Endothelial cell of umbilical vein (primary cell): ENCODE measurements around the gene DCDC1. TPM values are rescaled to one million over a fixed set of nuclear protein-coding genes. Genes with fewer than 3 reads are reported as not detected.

Experiments
- BruUV-seq: library from RNA; stranded (reverse); fragments of 400-500 nt; replicated peaks from 2 replicates; lab custom pipeline; 2021; lab: Mats Ljungman, UMichigan
- CTCF ChIA-PET: fragments of 300-600, 350-600 bp; sonication (Branson Sonifier 250); formaldehyde crosslinking; loops from one replicate; lab custom pipeline; 2021; ENCODE audit warnings: antibody characterized with exemption, inconsistent platforms; lab: Charles Lee
- POLR2A ChIA-PET: fragments of 300-600, 350-600 bp; sonication (Branson Sonifier 250); formaldehyde crosslinking; loops from one replicate; lab custom pipeline; 2021; ENCODE audit warnings: antibody characterized with exemption, inconsistent platforms; lab: Charles Lee
- DNase-seq: peaks from one replicate; pipeline ENCODE4 v3.0.0-alpha.2; 2011; ENCODE audit warnings: low read depth, low spot score
- FAIRE-seq: peaks from 2 replicates; lab custom pipeline; 2011; peaks lifted over from hg19 to GRCh38; lab: Jason Lieb, UNC
- H2AFZ ChIP-seq: 2 replicates; pipeline ENCODE4 v1.6.0; 2012; ENCODE audit warnings: low read depth, low read length, control low read depth, inconsistent platforms
- H3K27ac ChIP-seq: 2 replicates; pipeline ENCODE4 v1.5.1; 2011; ENCODE audit warnings: low read depth, mild to moderate bottlenecking, control low read depth, low read length, moderate library complexity; ENCODE audit not compliant: insufficient read depth
- H3K27me3 ChIP-seq, 2 experiments: 2 replicates each; pipeline versions ENCODE4 v1.6.0 to v1.6.1; 2011; ENCODE audit warnings: low read length in 2 of 2, mixed read lengths in 1 of 2; ENCODE audit not compliant: control insufficient read depth in 2 of 2, insufficient read depth in 2 of 2
- H3K36me3 ChIP-seq, 2 experiments: 2 replicates in 1 of 2; 3 replicates in 1 of 2; pipeline ENCODE4 v1.5.1; 2011; ENCODE audit warnings: low read length in 2 of 2, mild to moderate bottlenecking in 1 of 2, moderate library complexity in 1 of 2; ENCODE audit not compliant: control insufficient read depth in 2 of 2, insufficient read depth in 2 of 2; ENCODE audit errors: extremely low read depth in 1 of 2
- H3K4me1 ChIP-seq: 3 replicates; pipeline ENCODE4 v1.5.1; 2011; ENCODE audit warnings: mild to moderate bottlenecking, low read length; ENCODE audit not compliant: control insufficient read depth, insufficient read depth; ENCODE audit errors: extremely low read depth
- H3K4me2 ChIP-seq: 2 replicates; pipeline ENCODE4 v1.6.1; 2011; ENCODE audit warnings: low read length, control low read depth, mixed read lengths; ENCODE audit not compliant: insufficient read depth
- H3K4me3 ChIP-seq, 3 experiments: fragments of 200-600 bp in 1 of 3; sonication (generic), shearing (Covaris generic) in 1 of 3; replicated peaks in 1 of 3; 2 replicates each; pipeline ENCODE4 v1.5.1; 2011 to 2016; ENCODE audit warnings: control low read depth in 3 of 3, low read length in 3 of 3, mild to moderate bottlenecking in 2 of 3, inconsistent platforms in 1 of 3, low read depth in 1 of 3, moderate library complexity in 1 of 3; ENCODE audit not compliant: insufficient read depth in 1 of 3
- H3K79me2 ChIP-seq: 2 replicates; pipeline ENCODE4 v1.6.0; 2012; ENCODE audit warnings: low read length, inconsistent platforms; ENCODE audit not compliant: control insufficient read depth, insufficient read depth
- H3K9ac ChIP-seq: replicated peaks from 2 replicates; pipeline ENCODE3; 2011; ENCODE audit warnings: low read length, control low read depth; ENCODE audit not compliant: insufficient read depth; ENCODE audit errors: extremely low read depth
- H3K9me1 ChIP-seq: replicated peaks from 3 replicates; pipeline ENCODE4 v1.6.0; 2011; ENCODE audit warnings: mild to moderate bottlenecking, low read length; ENCODE audit not compliant: control insufficient read depth, insufficient read depth; ENCODE audit errors: extremely low read depth
- H3K9me3 ChIP-seq: replicated peaks from 2 replicates; pipeline ENCODE4 v1.5.1; 2012; ENCODE audit warnings: low read length, inconsistent platforms; ENCODE audit not compliant: control insufficient read depth, insufficient read depth
- H4K20me1 ChIP-seq: replicated peaks from 2 replicates; pipeline ENCODE3; 2011; ENCODE audit warnings: mild to moderate bottlenecking, low read length; ENCODE audit not compliant: control insufficient read depth, insufficient read depth; ENCODE audit errors: extremely low read depth
- EZH2 ChIP-seq: IDR thresholded peaks from 2 replicates; pipeline ENCODE4 v1.6.1; 2012; ENCODE audit warnings: borderline replicate concordance, low read depth, mild to moderate bottlenecking, moderate library complexity, low read length, inconsistent platforms; ENCODE audit not compliant: severe bottlenecking
- GATA2 ChIP-seq: IDR thresholded peaks from 2 replicates; pipeline ENCODE4 v1.7.0; 2011; ENCODE audit warnings: low read depth, mild to moderate bottlenecking, moderate library complexity, mixed read lengths, low read length; ENCODE audit not compliant: insufficient read length, insufficient read depth
- JUN ChIP-seq: IDR thresholded peaks from 2 replicates; pipeline ENCODE4 v1.6.1; 2011; ENCODE audit warnings: borderline replicate concordance, low read depth; ENCODE audit not compliant: insufficient read length, insufficient read depth
- POLR2AphosphoS5 ChIP-seq: IDR thresholded peaks from 2 replicates; pipeline ENCODE4 v1.6.1; 2012; ENCODE audit warnings: low read depth, mild to moderate bottlenecking, control low read depth, low read length, moderate library complexity; ENCODE audit not compliant: insufficient read depth
- dilution Hi-C: fragments of 300-500 bp; cut with MboI; formaldehyde crosslinking; loops from one replicate; pipeline ENCODE4 v1.15.0; 2019; ENCODE audit warnings: low sequenced_read_pairs; ENCODE audit not compliant: extremely low pct_ligation_motif_present
- intact Hi-C: fragments of 100-400 bp; cut with micrococcal nuclease; formaldehyde crosslinking; loops from one replicate; pipeline ENCODE4 v1.10.0; 2022
- polyA plus RNA-seq, 4 experiments: library from polyadenylated mRNA; depleted of rRNA in 3 of 4; stranded (reverse) in 3 of 4; unstranded in 1 of 4; fragments of >200 nt; gene quantifications; 2 replicates each; pipeline versions ENCODE4 v1.2.1 to v1.2.3, GENCODE V29; 2011 to 2012; ENCODE audit warnings: missing spikeins in 1 of 4
- total RNA-seq: library from RNA; stranded (reverse); gene quantifications from 2 replicates; pipeline ENCODE4 v1.2.3, GENCODE V29; 2021
- TF ChIP-seq, protein P1 (sequence below): IDR thresholded peaks from 2 replicates; pipeline ENCODE4 v1.6.1; 2011; ENCODE audit not compliant: insufficient read depth, insufficient read length

DCDC1 gene
- total and polyA plus RNA-seq, 2 donors (not counting 3 experiments of a cell fraction or from before 2014, with no cell fraction given), result 0.04 TPM; not detected in 1

GRCh38 chr11:30889143-30889794 is 480.3 kb downstream of the DCDC1 start:
- intact Hi-C loops, result no loop called here
- Histone ChIP-seq H2AFZ (no peak overlapping the region), H4K20me1 (no peaks in the 10 kb centered on the region), H3K27me3 (no peaks in the 10 kb centered on the region), H3K4me3 (no peak overlapping the region), H3K4me2 (no peak overlapping the region), H3K4me1 (no peaks in the 10 kb centered on the region), H3K36me3 (no peaks in the 10 kb centered on the region), H3K9me3 (no peaks in the 10 kb centered on the region), H3K79me2 (no peaks in the 10 kb centered on the region), H3K27ac (no peak overlapping the region), H3K9ac (no peak overlapping the region), H3K9me1 (no peaks in the 10 kb centered on the region)
- DNase-seq (no peak), FAIRE-seq (no peak)
- TF ChIP-seq JUN (no peak), EZH2 (no peak), GATA2 (no peak), POLR2AphosphoS5 (no peak)
- TF ChIP-seq, protein P1, sequence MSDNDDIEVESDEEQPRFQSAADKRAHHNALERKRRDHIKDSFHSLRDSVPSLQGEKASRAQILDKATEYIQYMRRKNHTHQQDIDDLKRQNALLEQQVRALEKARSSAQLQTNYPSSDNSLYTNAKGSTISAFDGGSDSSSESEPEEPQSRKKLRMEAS, result no peak
- BruUV-seq, result no TSS peak
- dilution Hi-C loops, result no loop called here
- CTCF ChIA-PET, result no interaction called here
- POLR2A ChIA-PET, result no interaction called here
